Ovary (tissue), 3 donors: Measurements from ENCODE around the gene CTBP2.

Source experiments
- POLR2A ChIP-seq: fragments of 450-650 bp; IDR thresholded peaks from one replicate; pipeline ENCODE4 v1.6.1; 2017; ENCODE audit warnings: antibody characterized with exemption, mild to moderate bottlenecking, moderate library complexity
- TF ChIP-seq, protein P1 (sequence below), 3 donors: fragments of 450-650 bp in 2 of 3; fragments of 200-600 bp in 1 of 3; IDR thresholded peaks; one replicate each; pipeline versions ENCODE4 v1.5.1 to v1.8.0; 2016 to 2022; ENCODE audit warnings: antibody characterized with exemption in 3 of 3, mild to moderate bottlenecking in 1 of 3
- donor health status: DM: no; HTN: no; CAD: no.

DNA sequence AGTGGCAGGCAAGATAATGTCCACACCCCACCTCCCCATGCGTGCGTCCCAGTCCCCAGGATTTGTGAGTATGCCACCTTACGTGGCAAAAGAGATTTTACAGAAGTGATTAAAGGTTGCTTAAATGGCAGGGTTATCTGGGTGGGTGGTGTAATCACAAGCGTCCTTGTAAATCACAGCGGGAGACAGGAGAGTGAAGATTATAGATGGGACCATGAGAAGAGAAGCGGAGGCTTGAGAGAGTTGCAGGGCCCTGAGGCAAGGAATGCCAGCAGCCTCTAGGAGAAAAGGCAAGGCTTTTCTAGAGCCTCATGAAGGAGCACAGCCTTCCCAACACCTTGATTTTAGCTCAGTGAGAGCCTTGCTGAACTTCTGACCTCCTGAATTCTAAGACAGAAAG, 208.2 kb downstream of the CTBP2 start:
- TF ChIP-seq, protein P1, sequence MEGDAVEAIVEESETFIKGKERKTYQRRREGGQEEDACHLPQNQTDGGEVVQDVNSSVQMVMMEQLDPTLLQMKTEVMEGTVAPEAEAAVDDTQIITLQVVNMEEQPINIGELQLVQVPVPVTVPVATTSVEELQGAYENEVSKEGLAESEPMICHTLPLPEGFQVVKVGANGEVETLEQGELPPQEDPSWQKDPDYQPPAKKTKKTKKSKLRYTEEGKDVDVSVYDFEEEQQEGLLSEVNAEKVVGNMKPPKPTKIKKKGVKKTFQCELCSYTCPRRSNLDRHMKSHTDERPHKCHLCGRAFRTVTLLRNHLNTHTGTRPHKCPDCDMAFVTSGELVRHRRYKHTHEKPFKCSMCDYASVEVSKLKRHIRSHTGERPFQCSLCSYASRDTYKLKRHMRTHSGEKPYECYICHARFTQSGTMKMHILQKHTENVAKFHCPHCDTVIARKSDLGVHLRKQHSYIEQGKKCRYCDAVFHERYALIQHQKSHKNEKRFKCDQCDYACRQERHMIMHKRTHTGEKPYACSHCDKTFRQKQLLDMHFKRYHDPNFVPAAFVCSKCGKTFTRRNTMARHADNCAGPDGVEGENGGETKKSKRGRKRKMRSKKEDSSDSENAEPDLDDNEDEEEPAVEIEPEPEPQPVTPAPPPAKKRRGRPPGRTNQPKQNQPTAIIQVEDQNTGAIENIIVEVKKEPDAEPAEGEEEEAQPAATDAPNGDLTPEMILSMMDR (IDR thresholded peaks at IDR 0.05): no peak
- no peak for TF ChIP-seq POLR2A
